Measurements from ENCODE around the gene SLAIN1. TPM values are rescaled to one million over a fixed set of nuclear protein-coding genes. Genes with fewer than 3 reads are reported as not detected.

SLAIN1 gene
- total and polyA plus RNA-seq, 10 of the 15 experiments (the other 5 are each of a cell fraction or from before 2014, with no cell fraction given) = 11.9 to 140 (median 56.9) TPM

DNA sequence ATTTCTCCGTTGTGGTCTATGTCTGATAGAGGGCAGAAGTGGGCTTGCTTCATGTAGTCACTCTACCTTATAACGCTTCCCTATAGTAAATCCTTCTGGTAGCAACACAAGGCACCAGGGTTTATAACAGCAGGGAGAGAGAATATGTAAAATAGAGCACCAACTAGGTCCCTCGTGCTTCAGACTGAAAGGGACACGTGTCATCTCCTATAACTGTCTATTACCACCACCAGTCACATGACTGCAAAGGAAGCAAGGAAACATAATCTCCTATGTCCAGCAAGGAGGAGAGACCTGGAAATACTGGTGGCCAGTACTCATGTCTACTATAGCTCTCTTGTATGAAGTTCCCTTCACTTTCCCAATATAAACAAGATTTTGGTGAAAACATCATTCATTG, 79.2 kb downstream of the SLAIN1 start:
- Histone ChIP-seq H3K27ac (ENCODE audit: control insufficient read depth, insufficient read depth) (no peak overlapping the region), H3K4me2 (ENCODE audit: control insufficient read depth, insufficient read depth) (no peak overlapping the region), H3K9ac (ENCODE audit: control insufficient read depth, insufficient read depth, low read length) (no peak overlapping the region), H4K20me1 (ENCODE audit: control insufficient read depth, insufficient read depth) (no peaks in the 10 kb centered on the region), H2AFZ (ENCODE audit: control insufficient read depth, low read depth, low read length) (no peak overlapping the region), H3K4me3 (no peak overlapping the region), H3K27me3 (replicated peaks in 1 of 2; ENCODE audit: control insufficient read depth in 2 of 2, insufficient read depth in 2 of 2, low read length in 1 of 2) (no peaks in the 10 kb centered on the region), H3K9me3 (replicated peaks; ENCODE audit: control insufficient read depth, insufficient read depth, low read length) (no peaks in the 10 kb centered on the region), H3K4me1 (ENCODE audit: control insufficient read depth, insufficient read depth, low read length) (no peaks in the 10 kb centered on the region; the same call in 1 of the 2 replicates), H3K36me3 (ENCODE audit: control insufficient read depth in 2 of 2, insufficient read depth in 2 of 2, low read length in 1 of 2) (no peaks in the 10 kb centered on the region), H3K79me2 (ENCODE audit: control insufficient read depth, insufficient read depth, low read length) (no peaks in the 10 kb centered on the region)
- FAIRE-seq = no peak
- DNase-seq (ENCODE audit: low read depth, low spot score) = no peak
- no TSS peak for BruUV-seq (replicated peaks)
- ATAC-seq = no peak
- ChIA-PET POLR2A (no interaction called here), RAD21 (ENCODE audit: unreplicated experiment) (interaction anchor here (0.7 to 2.6 kb wide), 4 partner anchors 56 to 440 kb away, joined by 3 to 23 read pairs (median 4); no protein-coding TSS in a partner anchor), CTCF (interaction anchor here (0.9 to 2.9 kb wide), 7 partner anchors 10 to 369 kb away, joined by 3 to 33 read pairs (median 3); no protein-coding TSS in a partner anchor), SMC1A (ENCODE audit: uncharacterized antibody, unreplicated experiment) (interaction anchor here (0.7 to 2.5 kb wide), 7 partner anchors 10 to 344 kb away, joined by 3 to 22 read pairs (median 3); no protein-coding TSS in a partner anchor)
- in situ Hi-C loops (cut with MboI) = loop anchor here (5.0 kb wide), 1 partner anchor 346 kb away; no protein-coding TSS in a partner anchor
- intact Hi-C loops (cut with micrococcal nuclease; ENCODE audit: unreplicated experiment) = no loop called here
- WGBS (ENCODE audit: insufficient coverage, insufficient replicate concordance, low lambda C conversion rate, missing lambda C conversion rate) = 12% methylated on average over 4 of the region's 4 CpGs
- TF ChIP-seq ZNF217 (IDR thresholded peaks at IDR 0.05) (no peak), TCF3 (IDR thresholded peaks at IDR 0.05; ENCODE audit: borderline replicate concordance, insufficient read depth, low read depth, low read length) (no peak), ZNF622 (IDR thresholded peaks at IDR 0.05) (no peak), CHD4 (IDR thresholded peaks at IDR 0.05) (no peak), ASH2L (IDR thresholded peaks at IDR 0.05; ENCODE audit: borderline replicate concordance, low read depth) (no peak), ZNF274 (IDR thresholded peaks at IDR 0.05; ENCODE audit: insufficient read depth, insufficient read length) (no peak), IKZF2 (IDR thresholded peaks at IDR 0.05) (no peak), ATF7 (IDR thresholded peaks at IDR 0.05; ENCODE audit: low read depth) (no peak)
- TF ChIP-seq, protein P1, sequence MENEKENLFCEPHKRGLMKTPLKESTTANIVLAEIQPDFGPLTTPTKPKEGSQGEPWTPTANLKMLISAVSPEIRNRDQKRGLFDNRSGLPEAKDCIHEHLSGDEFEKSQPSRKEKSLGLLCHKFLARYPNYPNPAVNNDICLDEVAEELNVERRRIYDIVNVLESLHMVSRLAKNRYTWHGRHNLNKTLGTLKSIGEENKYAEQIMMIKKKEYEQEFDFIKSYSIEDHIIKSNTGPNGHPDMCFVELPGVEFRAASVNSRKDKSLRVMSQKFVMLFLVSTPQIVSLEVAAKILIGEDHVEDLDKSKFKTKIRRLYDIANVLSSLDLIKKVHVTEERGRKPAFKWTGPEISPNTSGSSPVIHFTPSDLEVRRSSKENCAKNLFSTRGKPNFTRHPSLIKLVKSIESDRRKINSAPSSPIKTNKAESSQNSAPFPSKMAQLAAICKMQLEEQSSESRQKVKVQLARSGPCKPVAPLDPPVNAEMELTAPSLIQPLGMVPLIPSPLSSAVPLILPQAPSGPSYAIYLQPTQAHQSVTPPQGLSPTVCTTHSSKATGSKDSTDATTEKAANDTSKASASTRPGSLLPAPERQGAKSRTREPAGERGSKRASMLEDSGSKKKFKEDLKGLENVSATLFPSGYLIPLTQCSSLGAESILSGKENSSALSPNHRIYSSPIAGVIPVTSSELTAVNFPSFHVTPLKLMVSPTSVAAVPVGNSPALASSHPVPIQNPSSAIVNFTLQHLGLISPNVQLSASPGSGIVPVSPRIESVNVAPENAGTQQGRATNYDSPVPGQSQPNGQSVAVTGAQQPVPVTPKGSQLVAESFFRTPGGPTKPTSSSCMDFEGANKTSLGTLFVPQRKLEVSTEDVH (IDR thresholded peaks at IDR 0.05; ENCODE audit: low read depth, partially characterized antibody) = no peak

Measured in GM12878 (cell line).